Natural killer cell (primary cell): ENCODE data around the gene MPZL3. TPM values are rescaled to one million over a fixed set of nuclear protein-coding genes. Genes with fewer than 3 reads are reported as not detected.

Experiments used
- ATAC-seq, 3 donors: fragments of 150-1000 bp in 2 of 3; fragments of 200-7000 bp in 1 of 3; cut with Tn5 transposase; 1 replicate in 1 of 3; 2 replicates in 2 of 3; pipeline ENCODE4 v1.10.0; 2021; ENCODE audit warnings: mild to moderate bottlenecking in 2 of 3, moderate library complexity in 2 of 3
- DNase-seq, 2 donors: peaks; one replicate each; pipeline versions ENCODE4 v3.0.0 to v3.0.0-alpha.2; 2013 to 2021; ENCODE audit warnings: mixed read lengths in 1 of 2
- H3K27ac ChIP-seq: one replicate; pipeline ENCODE4 v1.5.1; 2013; ENCODE audit warnings: mild to moderate bottlenecking, low read length
- H3K27me3 ChIP-seq: one replicate; pipeline ENCODE4 v1.6.1; 2013; ENCODE audit warnings: low read length; ENCODE audit not compliant: control insufficient read depth, insufficient read depth
- H3K36me3 ChIP-seq: one replicate; pipeline ENCODE4 v1.6.1; 2013; ENCODE audit warnings: low read length; ENCODE audit not compliant: control insufficient read depth, insufficient read depth
- H3K4me1 ChIP-seq: one replicate; pipeline ENCODE4 v1.6.1; 2013; ENCODE audit warnings: low read length; ENCODE audit not compliant: control insufficient read depth, insufficient read depth
- H3K4me3 ChIP-seq: one replicate; pipeline ENCODE4 v1.5.1; 2013; ENCODE audit warnings: low read length
- H3K9me3 ChIP-seq: one replicate; pipeline ENCODE4 v1.6.1; 2013; ENCODE audit warnings: low read length; ENCODE audit not compliant: control insufficient read depth, insufficient read depth
- H3K27ac Mint-ChIP-seq, 2 donors: one replicate each; pipeline ENCODE4 v1.8.0; 2022; ENCODE audit warnings: mild to moderate bottlenecking in 2 of 2, mixed read lengths in 2 of 2, moderate library complexity in 1 of 2
- H3K27me3 Mint-ChIP-seq, 2 donors: one replicate each; pipeline ENCODE4 v1.8.0; 2022; ENCODE audit warnings: low read depth in 2 of 2, mixed read lengths in 2 of 2
- H3K36me3 Mint-ChIP-seq: one replicate; pipeline ENCODE4 v1.8.0; 2022; ENCODE audit warnings: mixed read lengths
- H3K4me1 Mint-ChIP-seq, 2 donors: one replicate each; pipeline ENCODE4 v1.8.0; 2022; ENCODE audit warnings: mixed read lengths in 2 of 2
- H3K4me3 Mint-ChIP-seq: one replicate; pipeline ENCODE4 v1.8.0; 2022; ENCODE audit warnings: mild to moderate bottlenecking, moderate library complexity, mixed read lengths
- H3K9me3 Mint-ChIP-seq, 2 donors: one replicate each; pipeline ENCODE4 v1.8.0; 2022; ENCODE audit warnings: mixed read lengths in 2 of 2
- WGBS: methylation state at CpG from one replicate; pipeline ENCODE4 v1.1.7; 2013; ENCODE audit warnings: missing lambda C conversion rate; ENCODE audit not compliant: insufficient coverage; 5-methylcytosine and 5-hydroxymethylcytosine counted together
- intact Hi-C: fragments of 100-400 bp; cut with micrococcal nuclease; formaldehyde crosslinking; loops from one replicate; pipeline ENCODE4 v1.14.2; 2022
- total RNA-seq, 4 donors: library from RNA; stranded (reverse); fragments of 120-200 nt in 1 of 4; gene quantifications; one replicate each; pipeline versions ENCODE4 v1.2.3 to v1.2.4, GENCODE V29; 2013 to 2022
- TF ChIP-seq, protein P1 (sequence below): fragments of 200-600 bp; IDR thresholded peaks from one replicate; pipeline ENCODE4 v1.8.0; 2022; ENCODE audit warnings: antibody characterized with exemption

The MPZL3 gene
- total RNA-seq, 3 donors from 2014 or later (not counting 1 experiment from before 2014, with no cell fraction given): 6.3 to 7.5 (median 6.7) TPM

DNA sequence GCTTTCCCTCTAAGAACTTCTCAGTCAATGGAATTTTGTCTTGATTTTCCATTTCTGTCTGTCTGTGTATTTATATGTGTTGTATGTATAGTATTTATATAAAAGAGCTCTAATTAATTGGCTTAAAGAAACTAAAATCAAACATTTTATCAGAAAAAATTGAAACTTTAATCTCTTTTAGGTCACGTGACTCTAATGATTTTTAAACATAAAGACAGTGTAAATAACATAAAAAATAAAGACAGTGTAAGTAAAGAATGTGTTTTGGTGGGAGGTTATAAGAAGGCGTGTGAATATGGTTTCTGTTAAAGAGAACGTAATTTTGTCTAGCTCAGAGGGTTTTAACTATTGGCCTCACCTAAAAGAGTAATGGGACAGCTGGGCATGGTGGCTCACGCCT lies 29.7 kb downstream of the MPZL3 start:
- no peak overlapping the region for H3K27ac ChIP-seq
- DNase-seq (no peak), ATAC-seq (no peak)
- H3K4me1 ChIP-seq: peaks cover 62% of the 10 kb centered on the region
- Mint-ChIP-seq H3K36me3 (no peaks in the 10 kb centered on the region), H3K4me3 (peak overlapping the region; percentile 5), H3K27me3 (peaks cover 16 to 56% of the 10 kb centered on the region in 2 donors), H3K27ac (no peak overlapping the region), H3K9me3 (no peaks in the 10 kb centered on the region), H3K4me1 (peaks cover 27 to 43% of the 10 kb centered on the region in 2 donors)
- WGBS: 82% methylated on average over 3 of the region's 4 CpGs
- H3K9me3 ChIP-seq: no peaks in the 10 kb centered on the region
- no peak overlapping the region for H3K4me3 ChIP-seq
- no peaks in the 10 kb centered on the region for H3K36me3 ChIP-seq
- H3K27me3 ChIP-seq: no peaks in the 10 kb centered on the region
- TF ChIP-seq, protein P1, sequence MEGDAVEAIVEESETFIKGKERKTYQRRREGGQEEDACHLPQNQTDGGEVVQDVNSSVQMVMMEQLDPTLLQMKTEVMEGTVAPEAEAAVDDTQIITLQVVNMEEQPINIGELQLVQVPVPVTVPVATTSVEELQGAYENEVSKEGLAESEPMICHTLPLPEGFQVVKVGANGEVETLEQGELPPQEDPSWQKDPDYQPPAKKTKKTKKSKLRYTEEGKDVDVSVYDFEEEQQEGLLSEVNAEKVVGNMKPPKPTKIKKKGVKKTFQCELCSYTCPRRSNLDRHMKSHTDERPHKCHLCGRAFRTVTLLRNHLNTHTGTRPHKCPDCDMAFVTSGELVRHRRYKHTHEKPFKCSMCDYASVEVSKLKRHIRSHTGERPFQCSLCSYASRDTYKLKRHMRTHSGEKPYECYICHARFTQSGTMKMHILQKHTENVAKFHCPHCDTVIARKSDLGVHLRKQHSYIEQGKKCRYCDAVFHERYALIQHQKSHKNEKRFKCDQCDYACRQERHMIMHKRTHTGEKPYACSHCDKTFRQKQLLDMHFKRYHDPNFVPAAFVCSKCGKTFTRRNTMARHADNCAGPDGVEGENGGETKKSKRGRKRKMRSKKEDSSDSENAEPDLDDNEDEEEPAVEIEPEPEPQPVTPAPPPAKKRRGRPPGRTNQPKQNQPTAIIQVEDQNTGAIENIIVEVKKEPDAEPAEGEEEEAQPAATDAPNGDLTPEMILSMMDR: no peak
- intact Hi-C loops: loop anchor here (10.0 kb wide), 1 partner anchor 218 kb away; no protein-coding TSS in a partner anchor

DNA sequence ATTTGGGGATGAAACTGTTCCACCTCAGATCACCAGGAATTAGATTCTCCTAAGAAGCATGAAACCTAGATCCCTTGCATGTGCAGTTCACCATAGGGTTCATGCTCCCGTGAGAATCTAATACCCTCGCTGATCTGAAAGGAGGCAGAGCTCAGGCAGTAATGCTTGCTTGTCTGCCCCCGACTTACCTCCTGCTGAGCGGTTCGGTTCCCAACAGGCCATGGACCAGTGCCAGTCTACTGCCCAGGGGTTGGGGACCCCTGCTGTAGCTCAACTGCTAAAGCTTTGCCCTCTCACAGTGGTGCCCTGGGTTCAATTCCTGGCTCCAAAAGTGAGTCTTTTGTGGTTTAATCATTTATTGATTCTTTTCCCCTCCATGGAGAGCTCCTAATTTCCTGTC lies 30.7 kb downstream of the MPZL3 start:
- H3K27ac Mint-ChIP-seq: no peak overlapping the region
- WGBS: 90% methylated on average over 5 of the region's 5 CpGs
- DNase-seq (no peak), ATAC-seq (no peak)
- peaks cover 55% of the 10 kb centered on the region for H3K4me1 ChIP-seq
- H3K4me1 Mint-ChIP-seq: peaks cover 17 to 40% of the 10 kb centered on the region in 2 donors
- no peak overlapping the region for H3K4me3 ChIP-seq
- peak overlapping the region; percentile 2 for H3K27ac ChIP-seq
- H3K36me3 ChIP-seq: no peaks in the 10 kb centered on the region
- intact Hi-C loops: loop anchor here (10.0 kb wide), 1 partner anchor 217 kb away; no protein-coding TSS in a partner anchor
- H3K27me3 ChIP-seq: no peaks in the 10 kb centered on the region
- H3K9me3 ChIP-seq: no peaks in the 10 kb centered on the region
- H3K9me3 Mint-ChIP-seq: no peaks in the 10 kb centered on the region
- TF ChIP-seq, protein P1: no peak
- no peak overlapping the region for H3K4me3 Mint-ChIP-seq
- H3K27me3 Mint-ChIP-seq: peaks cover 16 to 63% of the 10 kb centered on the region in 2 donors
- no peaks in the 10 kb centered on the region for H3K36me3 Mint-ChIP-seq

DNA sequence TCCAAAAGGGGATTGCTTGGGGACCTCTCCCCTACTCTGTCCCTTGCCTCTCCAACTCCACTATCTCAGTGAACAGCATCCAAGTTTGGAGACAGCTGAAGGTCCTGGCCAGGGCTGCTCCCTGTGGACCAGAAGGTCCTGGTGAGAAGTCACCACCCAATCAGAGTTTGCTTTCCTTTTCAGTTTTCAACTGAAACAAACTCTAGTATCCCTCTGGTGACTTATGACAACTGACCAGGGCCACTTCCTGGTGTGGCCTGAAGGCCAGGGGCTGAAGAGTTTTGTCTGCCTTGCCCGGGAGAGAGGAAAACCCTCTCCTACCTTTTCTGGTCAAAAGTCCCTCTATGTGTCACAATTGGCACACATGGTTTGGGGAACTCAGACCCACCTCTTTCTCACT lies 32.4 kb downstream of the MPZL3 start:
- Histone ChIP-seq H3K4me3 (no peak overlapping the region), H3K27me3 (no peaks in the 10 kb centered on the region), H3K36me3 (no peaks in the 10 kb centered on the region), H3K4me1 (peaks cover 51% of the 10 kb centered on the region), H3K9me3 (no peaks in the 10 kb centered on the region), H3K27ac (peak overlapping the region; percentile 17)
- Mint-ChIP-seq H3K27ac (no peak overlapping the region), H3K27me3 (peaks cover 16 to 60% of the 10 kb centered on the region in 2 donors), H3K36me3 (no peaks in the 10 kb centered on the region), H3K4me1 (peaks cover 7 to 42% of the 10 kb centered on the region in 2 donors), H3K4me3 (no peak overlapping the region), H3K9me3 (no peaks in the 10 kb centered on the region)
- WGBS: 64% methylated on average over 1 of the region's 1 CpG
- intact Hi-C loops: loop anchor here (10.0 kb wide), 1 partner anchor 215 kb away; no protein-coding TSS in a partner anchor
- ATAC-seq: no peak
- TF ChIP-seq, protein P1: no peak
- no peak for DNase-seq

DNA sequence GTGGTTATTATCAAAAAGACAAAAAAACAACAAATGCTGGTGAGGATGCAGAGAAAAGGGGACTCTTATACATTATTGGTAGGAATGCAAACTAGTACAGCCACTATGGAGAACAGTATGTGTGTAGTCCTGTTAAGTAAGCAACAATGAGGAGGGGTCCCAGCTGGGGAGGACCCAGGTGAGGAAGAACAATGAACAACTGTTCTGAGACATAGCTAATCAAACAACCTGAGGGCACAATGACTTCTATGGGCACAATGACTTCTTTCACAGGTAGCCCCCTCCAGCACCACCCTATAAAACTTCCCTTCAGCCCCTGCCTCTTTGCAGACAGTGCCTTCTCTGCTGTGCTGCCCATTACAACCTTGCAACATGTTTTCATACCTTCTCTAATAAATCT lies 32.9 kb downstream of the MPZL3 start:
- H3K4me3 Mint-ChIP-seq: no peak overlapping the region
- Histone ChIP-seq H3K27me3 (no peaks in the 10 kb centered on the region), H3K36me3 (no peaks in the 10 kb centered on the region), H3K4me1 (peaks cover 46% of the 10 kb centered on the region), H3K9me3 (no peaks in the 10 kb centered on the region), H3K4me3 (no peak overlapping the region), H3K27ac (peak overlapping the region; percentile 17)
- intact Hi-C loops: no loop called here
- peaks cover 13 to 60% of the 10 kb centered on the region in 2 donors for H3K27me3 Mint-ChIP-seq
- H3K27ac Mint-ChIP-seq: no peak overlapping the region
- ATAC-seq: no peak
- TF ChIP-seq, protein P1: no peak
- no peaks in the 10 kb centered on the region for H3K9me3 Mint-ChIP-seq
- DNase-seq: no peak
- no peaks in the 10 kb centered on the region for H3K36me3 Mint-ChIP-seq
- peaks cover 7 to 42% of the 10 kb centered on the region in 2 donors for H3K4me1 Mint-ChIP-seq
